Stimulated activated CD8-positive, alpha-beta memory T cell treated with anti-CD3 and anti-CD28 coated beads, Interleukin-7, amount 100 ng/mL, for 48 hours (primary cell): ENCODE data around the gene C1QL2.

Experiments
- DNase-seq, 2 donors: peaks; one replicate each; pipeline ENCODE4 v3.0.0-alpha.2; 2020; ENCODE audit warnings: low read depth in 1 of 2; ENCODE audit errors: extremely low read depth in 1 of 2

The C1QL2 gene

DNA sequence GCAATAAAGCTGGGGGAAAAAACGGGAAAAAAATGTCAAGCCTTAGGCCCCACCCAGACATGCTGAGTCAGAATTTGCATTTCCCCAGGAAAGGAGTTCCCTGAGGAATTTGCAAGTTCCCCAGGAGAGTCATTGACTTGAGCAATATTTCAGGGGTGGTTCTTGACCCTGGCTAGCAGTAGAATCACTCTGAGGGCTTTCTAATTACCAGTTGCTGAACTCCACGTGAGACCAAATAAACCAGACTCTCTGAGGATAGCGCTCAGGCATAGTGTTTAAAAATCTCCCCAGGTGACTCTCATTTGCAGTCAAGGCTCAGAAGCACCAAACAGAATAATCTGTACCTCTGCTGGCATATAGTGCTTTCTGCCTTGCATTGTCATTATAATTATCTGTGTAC lies 48.7 kb downstream of the C1QL2 start:
- DNase-seq: no peak

- no peak for DNase-seq
Measured at GRCh38 chr2:119108186-119108585, 50.4 kb downstream of the C1QL2 start.

DNA sequence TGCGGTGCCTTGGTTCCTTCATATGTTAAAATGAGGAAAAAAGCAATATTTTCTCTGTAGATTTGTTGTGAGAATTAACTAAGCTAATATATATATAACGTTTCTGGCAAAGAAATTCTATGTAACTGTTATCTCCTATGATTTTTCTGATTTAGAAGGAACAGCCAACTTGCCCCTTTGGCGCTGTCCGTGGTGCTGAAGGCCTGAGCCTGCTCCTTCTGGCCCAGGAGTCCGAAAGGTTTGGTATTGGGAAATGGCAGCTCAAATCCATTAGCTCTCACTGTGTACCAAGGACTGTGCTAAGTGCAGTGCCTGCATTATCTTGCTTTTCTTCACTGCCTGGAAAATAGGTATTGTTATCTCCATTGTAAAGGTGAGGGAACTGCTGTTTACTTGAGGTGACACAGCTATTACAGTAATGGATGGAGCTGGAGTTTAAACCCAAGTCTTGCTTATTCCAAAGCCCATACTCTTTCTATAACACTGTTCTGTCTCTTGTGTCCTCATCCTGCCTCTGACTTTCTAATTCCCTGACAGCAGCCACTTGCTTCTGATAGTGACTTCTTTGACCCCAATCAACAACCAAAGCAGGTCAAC lies 52.2 kb downstream of the C1QL2 start:
- no peak for DNase-seq
